ENCODE measurements around the gene INAFM2.

The INAFM2 gene

GRCh38 chr15:40306908-40307307 is 16.6 kb upstream of the INAFM2 start:
- DNase-seq (ENCODE audit: low spot score), result no peak

GRCh38 chr15:40307421-40308211 is 15.9 kb upstream of the INAFM2 start, which contains the start of gene PLCB2:
Gene PLCB2 (minus strand): TSS chr15:40307935. CDS start chr15:40307672, 263 bp downstream.
- DNase-seq (ENCODE audit: low spot score), result peak; percentile 62

- DNase-seq (ENCODE audit: low spot score), result no peak
Measured at GRCh38 chr15:40309344-40309862, 14.1 kb upstream of the INAFM2 start.

DNA sequence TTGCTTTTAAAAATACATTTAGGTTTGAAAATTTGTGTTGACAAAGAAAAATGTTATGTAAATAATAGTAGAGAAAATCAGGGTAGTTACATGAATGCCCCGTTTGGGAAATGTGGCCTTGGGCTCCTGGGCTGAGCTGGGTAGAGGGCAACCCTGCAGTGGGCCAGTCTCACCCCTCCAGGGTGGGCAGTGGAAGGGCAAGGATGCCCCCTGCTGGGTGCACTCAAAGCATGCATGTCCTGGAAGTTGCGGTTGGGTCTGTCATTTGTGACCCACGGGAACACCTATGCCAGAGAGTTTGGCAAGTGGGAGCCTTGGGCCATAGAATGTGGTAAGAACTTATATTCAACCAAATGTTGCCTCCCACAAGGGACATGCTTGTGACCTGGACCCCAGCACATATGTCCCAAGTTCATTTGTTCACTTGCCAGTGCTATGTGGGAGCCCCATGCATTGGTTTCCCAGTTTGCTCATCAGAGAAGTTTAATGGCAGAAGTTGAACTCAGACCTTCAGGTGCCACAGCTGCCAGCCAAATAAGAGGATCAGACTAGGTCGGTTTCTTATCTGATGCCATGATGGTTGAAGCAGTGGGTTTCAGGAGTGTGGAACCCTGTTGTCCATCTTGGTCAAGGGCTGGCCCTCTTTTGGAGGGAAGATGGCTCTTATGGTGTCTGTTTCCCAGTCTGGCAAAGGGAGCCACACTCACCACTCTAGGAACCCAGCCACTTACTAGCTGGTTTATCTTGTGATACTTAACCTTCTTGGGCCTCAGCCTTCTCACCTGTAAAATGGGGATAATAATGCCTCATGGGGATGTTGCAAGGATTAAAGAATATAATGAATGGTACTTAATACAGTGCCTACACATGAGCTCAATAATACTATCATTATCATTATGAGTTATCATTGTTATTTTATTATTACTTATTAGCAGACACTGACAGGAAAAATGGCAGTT is 13.2 kb upstream of the INAFM2 start:
- peak; percentile 67 for DNase-seq (ENCODE audit: low spot score)

- no peak for DNase-seq (ENCODE audit: low spot score)
Measured at GRCh38 chr15:40310993-40311392, 12.5 kb upstream of the INAFM2 start.

GRCh38 chr15:40312370-40313158 is 10.9 kb upstream of the INAFM2 start:
- DNase-seq (ENCODE audit: low spot score), result no peak

DNA sequence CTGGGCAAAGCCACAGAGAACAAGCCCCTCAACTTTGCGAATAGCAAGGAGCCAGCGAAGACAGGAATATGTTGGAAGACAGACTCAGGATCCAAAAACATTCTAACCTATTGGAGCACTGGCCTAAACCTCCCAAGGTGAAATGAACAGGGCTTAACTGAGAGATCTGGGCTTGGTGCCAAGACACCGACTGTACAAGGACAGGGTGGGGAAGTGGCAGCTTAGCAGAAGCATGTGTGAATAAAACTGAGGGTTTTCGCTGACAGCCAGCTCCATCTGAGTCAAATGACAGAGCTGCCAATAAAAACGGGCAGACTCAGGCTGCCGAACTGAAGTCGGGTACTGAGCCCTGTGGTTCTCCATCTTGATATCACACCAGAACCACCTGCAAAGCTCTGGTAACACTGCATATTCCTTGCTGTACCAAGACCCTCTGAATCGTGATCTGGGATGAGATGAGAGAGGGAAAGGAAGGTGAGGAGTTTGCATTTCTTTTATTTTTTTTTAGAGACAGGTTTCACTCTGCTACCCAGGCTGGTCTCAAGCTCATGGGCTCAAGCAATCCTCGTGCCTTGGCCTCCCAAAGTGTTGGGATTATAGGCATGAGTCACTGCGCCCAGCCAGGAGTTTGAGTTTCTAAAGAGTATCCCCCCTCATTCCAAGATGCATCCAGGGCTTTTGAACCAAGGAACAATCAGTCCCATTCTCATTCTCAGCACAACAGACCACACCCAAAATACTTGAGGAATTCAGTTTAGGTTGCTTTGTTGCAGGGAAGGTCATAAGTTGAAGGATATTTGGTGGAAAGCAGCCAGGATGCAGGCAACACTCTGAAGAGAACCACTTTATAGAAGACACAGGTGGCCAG is 9.7 kb upstream of the INAFM2 start:
- DNase-seq (ENCODE audit: low spot score), result peak; percentile 61

GRCh38 chr15:40314723-40315276 is 8.7 kb upstream of the INAFM2 start:
- DNase-seq (ENCODE audit: low spot score), result no peak

DNA sequence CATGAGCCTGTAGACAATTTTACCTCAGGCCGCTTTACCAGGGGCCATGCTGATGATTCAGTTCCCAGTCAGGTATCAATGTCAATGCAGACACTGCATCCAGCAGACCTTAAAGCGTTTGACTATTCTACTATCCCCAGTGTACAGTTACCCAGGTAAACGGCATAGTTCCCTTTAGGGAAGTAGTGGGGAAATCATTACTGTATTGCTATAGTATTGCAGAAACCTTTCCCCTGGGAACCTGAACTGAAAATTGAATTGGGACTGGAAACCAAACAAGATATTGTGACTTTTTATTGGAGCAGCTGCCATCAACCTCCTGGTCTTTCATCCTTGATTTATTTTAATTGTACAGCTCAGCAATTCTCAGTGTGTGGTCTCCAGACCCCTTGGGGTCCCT is 6.6 kb upstream of the INAFM2 start:
- DNase-seq (ENCODE audit: low spot score), result no peak

- no peak for DNase-seq (ENCODE audit: low spot score)
Measured at GRCh38 chr15:40317580-40317979, 5.9 kb upstream of the INAFM2 start.

DNA sequence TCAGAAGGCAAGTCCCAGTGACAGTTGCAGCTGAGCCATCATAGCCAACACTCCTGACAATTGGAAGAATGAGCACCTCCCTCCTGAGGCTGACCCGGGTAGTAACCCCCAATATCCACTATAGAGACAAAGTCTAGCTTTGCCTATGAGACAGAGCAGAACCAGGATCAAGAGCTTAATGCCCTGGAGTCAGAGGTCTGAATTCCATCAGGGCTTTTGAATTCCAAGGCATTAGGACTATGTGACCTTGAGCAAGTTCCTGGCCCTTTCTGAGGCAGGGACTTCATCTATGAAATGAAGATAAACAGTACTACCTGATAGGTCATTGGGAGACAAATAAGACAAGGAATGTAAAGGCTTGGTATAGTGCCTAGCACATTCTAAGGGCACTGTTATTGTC is 3.1 kb upstream of the INAFM2 start:
- DNase-seq (ENCODE audit: low spot score), result no peak

- peak; percentile 80 for DNase-seq (ENCODE audit: low spot score)
Measured at GRCh38 chr15:40320931-40321371, 2.5 kb upstream of the INAFM2 start.

- no peak for DNase-seq (ENCODE audit: low spot score)
Measured at GRCh38 chr15:40322531-40323238, 807 bp upstream of the INAFM2 start.

DNA sequence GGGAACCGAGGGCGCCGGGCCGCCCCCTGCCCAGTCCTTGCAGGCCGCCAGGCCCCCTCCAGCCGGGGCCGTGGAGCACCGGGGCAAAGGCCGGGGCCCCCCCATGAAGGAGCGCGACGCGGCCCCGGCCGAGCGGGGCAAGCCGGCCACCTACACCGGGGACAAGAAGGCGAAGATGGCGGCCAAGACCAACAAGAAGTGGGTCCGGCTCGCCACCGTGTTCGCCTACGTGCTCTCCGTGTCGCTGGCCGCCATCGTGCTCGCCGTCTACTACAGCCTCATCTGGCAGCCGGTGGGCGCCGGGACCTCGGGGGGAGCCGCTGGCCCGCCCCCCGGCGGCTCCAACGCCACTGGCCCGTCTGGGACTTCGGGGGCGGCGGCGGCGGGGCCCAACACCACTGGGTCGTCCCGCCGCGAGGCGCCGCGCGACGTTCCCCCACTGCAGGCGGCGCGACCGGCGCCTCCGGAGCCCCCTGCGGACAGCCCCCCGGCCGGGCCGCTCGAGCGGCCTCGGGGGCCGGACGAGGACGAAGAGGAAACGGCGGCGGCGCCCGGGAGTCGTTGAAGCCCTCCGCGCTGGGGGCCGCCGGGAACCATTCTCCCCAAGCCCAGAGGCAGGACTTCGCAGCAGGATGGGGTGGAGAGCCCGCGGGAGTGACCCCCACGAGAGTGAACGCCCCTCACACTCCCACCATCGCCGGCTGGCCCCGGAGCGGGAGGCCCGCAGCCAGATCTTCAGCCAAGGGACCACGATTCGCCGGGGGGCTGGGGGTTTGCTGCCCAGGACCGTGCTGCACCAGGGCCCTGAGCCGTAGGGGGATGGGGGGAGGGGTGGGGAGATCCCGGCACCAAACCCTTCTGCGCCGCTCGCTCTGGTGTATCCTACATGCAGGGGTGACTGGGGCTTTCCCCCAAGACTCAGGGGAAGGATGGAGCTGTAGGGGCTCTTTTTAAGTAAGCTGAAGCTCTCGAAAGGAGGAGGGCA is 753 bp downstream of the INAFM2 start:
- no peak for DNase-seq (ENCODE audit: low spot score)

DNA sequence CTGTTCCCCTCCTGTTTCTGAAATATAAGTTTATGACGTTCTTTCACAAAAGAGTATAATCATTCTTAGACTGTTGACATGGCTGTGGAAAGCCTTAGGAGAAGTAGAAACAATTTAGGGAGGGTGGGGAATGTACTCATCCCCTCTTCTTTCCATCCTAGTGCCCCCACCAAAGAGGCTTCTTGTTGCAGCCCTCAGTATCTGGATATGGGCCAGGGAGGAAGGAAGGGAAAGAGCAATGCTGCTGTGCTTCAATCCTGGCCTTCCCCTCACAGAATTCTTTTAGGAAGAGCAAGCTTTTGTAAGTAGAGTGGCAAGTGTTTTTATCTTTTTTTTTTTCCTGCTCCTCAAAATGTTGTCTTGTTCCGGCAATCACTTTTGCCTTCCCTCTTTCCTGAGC is 1.7 kb downstream of the INAFM2 start:
- DNase-seq (ENCODE audit: low spot score), result no peak

DNA sequence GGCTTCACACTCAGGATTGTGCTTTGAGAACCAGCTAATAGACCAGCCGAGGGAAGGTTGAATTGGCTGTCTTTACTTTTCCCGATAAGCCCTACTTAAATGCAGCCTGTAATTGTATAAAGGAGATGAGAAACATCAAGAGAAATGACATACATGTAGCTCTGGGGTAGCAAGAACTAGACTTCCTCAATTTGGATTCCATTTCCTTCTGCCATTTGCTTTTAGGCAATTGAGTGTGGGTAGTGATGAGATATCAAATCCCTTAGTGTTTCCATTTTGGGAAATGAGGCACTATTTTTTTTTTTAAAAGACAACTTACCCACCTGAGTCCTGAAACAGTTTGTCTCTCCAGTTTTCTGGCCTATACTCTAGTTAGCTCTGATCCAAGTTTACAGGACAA is 2.2 kb downstream of the INAFM2 start:
- no peak for DNase-seq (ENCODE audit: low spot score)

GRCh38 chr15:40327457-40327856 is 4.0 kb downstream of the INAFM2 start:
- no peak for DNase-seq (ENCODE audit: low spot score)

GRCh38 chr15:40328176-40328575 is 4.7 kb downstream of the INAFM2 start:
- DNase-seq (ENCODE audit: low spot score), result no peak

GRCh38 chr15:40328751-40329150 is 5.3 kb downstream of the INAFM2 start:
- no peak for DNase-seq (ENCODE audit: low spot score)

Measured in CD4-positive, alpha-beta T cell treated with Interleukin-15 for 4 hours (primary cell).